NCI-H146 treated with DMSO at 0.1 percent for 48 hours (cell line): ENCODE results near the gene LIG1.
A peak's percentile ranks its signal among the peaks of the same experiment; 100 is the strongest.
"Not testable (repeated sequence)": the region's sequence is repeated elsewhere in the genome, so short reads cannot be mapped to it uniquely, and the experiment has no call there.

ENCODE experiments used
- DNase-seq: peaks from one replicate; lab custom pipeline; 2025; ENCODE audit not compliant: unreplicated experiment; lab: John Stamatoyannopoulos, UW

Gene LIG1

DNA sequence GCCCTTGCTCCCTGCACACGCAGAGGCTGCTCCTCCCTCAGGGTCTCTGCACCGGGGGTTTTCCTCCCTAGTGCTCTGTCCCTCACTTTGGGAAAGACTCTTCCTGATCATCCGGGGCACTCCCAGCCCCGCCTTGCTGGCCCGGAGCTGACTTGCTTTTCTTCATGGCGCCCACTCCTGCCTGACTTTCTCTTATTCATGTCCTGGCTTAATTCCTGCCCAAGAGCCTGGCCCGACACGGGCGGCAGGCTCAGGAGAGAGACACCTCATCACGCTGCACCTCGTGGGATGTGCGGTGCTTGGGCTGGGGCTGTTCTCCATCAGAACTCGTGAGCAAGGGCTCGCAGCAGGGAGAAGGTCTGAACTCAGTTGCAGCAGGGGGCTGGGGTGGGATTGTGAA is 47.7 kb downstream of the LIG1 start:
- DNase-seq: no peak

DNA sequence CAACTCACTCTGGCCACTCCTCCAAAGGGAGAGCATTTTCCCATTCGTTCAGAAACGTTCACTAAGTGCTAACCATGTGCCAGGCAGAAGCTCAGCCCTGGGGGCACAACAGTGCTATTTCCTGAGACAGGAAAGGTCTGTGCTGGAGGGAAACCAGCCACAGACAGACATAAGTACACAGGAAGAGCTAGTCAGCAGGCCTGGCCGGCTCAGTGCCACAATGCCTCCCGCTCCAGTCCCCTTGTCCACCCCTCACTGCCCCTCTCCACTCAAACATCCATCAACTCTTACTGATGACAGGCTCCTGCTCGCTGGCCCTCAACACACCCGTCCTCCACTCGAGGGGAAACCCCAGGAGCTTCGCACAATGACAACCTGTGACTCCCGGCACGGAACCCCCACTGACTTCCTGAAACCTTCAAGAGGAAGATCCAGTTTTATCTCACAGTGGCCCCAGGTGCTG is 48.2 kb downstream of the LIG1 start:
- no peak for DNase-seq

DNA sequence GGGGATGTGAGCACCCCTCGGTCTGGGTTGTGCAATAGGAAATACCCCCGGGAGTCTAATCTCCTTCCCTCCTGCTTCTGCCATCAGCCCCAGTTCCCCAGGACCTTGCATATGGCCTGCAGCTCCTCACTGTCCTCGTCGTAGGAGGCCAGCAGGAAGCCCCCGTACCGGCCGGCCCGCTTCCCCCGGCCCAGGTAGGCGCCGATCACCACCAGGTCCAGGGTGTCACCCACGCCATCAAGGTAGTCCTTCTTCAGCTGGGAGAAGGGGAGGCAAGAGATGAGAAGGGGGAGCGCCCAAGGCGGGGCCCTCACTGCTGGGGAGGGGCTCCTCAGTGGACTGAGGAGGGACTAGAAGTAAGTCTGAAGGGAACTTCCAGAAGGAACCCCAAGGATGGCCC is 49.1 kb downstream of the LIG1 start:
- no peak for DNase-seq

DNA sequence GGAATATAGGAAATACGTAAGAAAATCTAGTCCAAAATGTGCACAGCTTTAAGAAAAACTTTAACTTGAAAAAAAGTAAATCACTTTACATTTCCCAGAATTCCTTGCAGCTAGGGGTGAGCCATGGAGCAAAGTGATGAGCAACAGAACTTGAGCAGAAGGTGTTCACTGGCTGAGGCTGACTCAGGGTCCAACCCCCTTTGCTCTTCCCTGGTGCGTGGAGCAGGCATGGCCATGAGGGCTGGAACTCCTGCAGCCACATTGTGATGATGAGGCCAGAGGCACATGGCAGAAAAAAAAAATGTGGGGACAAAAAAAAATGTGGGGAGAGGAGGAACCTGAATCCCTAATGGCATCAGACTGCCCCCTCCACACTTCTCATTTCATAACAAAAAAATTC is 49.6 kb downstream of the LIG1 start:
- DNase-seq: no peak

DNA sequence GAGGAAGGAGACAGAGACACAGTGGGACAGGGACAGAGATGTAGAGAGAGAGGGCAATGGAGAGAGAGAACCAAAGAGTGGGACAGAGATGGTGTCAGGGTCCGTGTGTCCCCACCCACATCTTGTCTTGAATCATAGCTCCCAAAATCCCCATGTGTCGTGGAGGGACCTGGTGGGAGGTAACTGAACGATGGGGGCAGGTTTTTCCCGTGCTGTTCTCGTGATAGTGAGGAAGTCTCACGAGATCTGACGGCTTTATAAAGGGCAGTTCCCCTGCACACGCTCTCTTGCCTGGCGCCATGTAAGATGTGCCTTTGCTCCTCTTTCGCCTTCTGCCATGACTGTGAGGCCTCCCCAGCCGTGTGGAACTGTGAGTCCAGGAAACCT is 52.0 kb downstream of the LIG1 start:
- no peak for DNase-seq

DNA sequence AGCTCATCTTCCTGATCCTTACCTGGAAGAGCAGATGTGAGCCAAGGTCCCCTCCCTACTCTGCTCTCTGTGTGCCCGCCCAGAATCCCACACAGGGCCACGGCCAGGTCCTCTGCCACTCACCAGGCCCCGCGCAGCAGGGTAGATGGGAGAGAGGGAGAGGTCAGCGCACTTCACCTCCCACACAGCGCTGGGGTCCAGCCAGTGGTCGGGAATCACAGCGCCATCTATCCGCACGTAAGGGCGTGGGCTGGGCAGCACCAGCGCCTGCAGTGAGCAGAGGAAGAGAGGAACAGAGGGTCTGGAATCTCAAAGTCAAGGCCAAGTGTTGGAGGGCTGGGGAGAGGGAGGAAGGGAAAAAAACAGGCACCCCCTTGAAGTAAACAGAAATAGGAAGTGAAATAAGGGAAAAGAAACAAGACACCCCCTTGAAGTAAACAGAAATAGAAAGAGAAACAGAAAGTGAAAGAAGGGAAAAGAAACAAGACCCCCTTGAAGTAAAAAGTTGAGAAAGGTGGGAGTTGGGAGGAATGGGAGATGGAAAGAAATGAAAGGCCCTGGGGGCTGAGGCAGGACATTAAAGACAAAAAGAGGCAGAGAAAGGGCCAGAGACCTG is 52.5 kb downstream of the LIG1 start:
- no peak for DNase-seq

DNA sequence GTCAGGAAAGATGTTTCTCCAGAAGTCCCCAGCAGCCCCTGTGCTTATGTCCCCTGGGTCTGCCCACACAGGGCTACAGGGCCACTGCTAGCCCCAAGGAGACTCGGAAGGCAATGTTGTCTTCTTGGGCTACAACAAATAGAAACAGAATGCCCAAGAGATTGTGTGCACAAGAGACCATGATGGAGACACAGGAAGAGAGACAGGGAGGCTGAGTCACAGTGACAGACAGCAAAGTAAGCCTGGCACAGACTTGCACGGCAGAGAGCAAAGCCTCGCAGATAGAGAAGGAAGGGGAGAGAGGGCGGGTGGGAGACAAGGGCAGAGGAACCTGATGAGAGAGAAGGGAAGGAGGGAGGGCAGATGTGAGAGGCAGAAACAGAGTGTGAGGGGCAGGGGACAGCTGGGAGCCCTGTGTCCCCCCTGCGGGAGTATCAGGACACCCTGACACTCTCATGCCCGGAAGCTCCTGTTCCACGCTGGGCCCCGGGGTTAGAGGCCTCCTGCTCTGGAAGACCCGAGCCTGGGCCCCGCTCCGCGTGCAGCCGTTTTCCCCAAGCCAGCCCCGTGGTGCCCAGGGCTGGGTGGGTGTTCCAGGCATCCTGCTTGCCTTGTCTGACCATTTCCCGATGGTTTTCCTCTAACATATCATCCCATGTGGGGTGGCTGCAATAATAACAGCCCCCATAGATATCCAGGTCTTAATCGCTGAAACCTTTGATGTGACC is 56.8 kb downstream of the LIG1 start:
- DNase-seq: no peak

DNA sequence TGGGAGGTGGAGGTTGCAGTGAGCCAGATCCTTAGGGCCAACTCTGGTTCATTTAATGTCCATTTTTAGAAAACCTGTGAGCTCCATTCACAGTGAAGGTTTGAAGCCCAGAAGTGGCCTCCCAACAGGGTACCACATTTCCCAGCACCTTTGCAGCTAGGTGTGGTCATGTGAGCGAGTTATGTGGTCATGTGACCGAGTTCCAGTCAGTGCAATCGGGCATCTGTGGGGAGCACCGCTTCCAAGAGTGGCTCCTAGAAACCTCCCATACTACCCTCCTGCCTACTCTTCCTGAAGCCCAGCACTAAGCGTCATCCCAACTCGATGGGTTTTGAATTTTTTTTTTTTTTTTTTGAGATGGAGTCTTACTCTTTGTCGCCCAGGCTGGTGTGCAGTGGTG is 58.9 kb downstream of the LIG1 start:
- peak; percentile 77 for DNase-seq

DNA sequence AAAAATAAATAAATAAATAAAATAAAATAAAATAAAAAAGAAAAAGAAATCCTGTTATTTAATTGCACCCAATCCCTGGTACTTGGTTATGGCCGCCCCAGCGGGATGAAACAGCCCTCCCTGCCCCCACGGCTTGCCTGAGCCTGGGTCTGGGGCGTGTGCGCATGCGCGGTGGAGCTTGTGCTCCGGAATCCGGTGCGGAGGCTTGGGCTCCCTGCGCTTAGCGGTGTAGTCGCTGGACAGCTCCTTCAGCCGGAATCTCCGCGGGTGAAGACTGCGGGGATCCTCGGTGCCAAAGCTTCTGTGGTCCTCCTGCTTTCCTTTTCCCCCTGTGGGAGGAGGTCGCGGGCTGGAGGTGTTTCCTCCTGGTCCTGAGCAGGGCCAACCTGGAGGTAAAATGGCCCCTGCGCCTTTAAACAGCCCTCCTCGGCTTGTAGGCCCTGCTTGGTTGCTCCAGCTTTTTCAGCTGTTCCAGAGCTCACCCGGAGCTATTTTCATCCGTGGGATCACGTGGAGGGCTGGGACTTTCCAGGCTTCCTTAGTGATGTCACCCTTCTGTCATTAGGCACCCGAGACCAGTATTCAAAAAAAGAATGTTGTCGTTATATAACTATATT is 59.7 kb downstream of the LIG1 start, which contains the start of gene PLA2G4C:
TSS of gene PLA2G4C (minus strand) at position 468 of the 617 bp plus-strand sequence. CDS start 4,288 bp downstream, outside the sequence.
- DNase-seq: peak; percentile 90

DNA sequence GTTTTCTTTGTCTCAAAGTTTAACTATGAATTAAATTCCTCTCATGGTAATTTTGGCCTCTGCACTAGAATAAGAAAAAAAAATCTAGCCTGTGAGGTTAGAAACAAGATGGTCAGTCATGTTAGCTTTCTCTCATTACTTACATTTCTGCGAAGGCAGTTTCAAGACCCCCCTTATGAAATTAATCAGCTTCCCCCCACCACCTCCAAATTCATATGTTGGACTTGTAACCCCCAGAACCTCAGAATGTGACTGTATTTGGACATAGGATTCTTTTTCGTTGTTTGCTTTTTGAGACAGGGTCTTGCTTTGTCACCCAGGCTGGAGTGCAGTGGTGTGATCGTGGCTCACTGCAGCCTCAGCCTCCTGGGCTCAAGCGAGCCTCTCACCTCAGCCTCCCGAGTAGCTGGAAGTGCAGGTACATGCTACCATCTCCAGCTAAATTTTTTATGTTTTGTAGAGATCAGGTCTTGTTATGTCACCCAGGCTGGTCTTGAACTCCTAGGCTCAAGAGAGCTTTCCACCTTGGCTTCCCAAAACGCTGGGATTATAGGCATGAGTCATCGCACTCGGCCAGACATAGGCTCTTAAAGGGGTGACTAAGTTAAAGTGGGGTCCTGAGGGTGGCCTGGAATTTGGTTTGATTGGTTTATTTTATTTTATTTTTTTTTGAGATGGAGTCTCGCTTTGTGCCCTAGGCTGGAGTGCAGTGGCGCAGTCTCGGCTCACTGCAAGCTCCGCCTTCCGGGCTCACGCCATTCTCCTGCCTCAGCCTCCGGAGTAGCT is 61.0 kb downstream of the LIG1 start:
- no peak for DNase-seq

DNA sequence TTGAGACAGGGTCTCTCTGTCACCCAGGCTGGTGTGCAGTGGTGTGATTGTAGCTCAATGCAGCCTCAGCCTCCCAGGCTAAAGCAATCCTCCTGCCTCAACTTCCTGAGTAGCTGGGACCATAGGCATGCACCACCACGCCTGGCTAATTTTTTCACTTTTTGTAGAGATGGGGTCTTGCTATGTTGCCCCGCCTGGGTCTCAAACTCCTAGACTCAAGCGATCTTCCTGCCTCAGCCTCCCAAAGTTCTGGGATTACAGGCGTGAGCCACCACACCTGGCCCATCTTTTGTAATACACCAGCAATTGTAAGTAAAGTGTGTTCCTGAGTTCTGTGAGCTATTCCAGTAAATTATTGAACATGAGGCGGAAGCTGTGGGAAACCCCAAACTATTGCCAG is 66.2 kb downstream of the LIG1 start:
- no peak for DNase-seq

DNA sequence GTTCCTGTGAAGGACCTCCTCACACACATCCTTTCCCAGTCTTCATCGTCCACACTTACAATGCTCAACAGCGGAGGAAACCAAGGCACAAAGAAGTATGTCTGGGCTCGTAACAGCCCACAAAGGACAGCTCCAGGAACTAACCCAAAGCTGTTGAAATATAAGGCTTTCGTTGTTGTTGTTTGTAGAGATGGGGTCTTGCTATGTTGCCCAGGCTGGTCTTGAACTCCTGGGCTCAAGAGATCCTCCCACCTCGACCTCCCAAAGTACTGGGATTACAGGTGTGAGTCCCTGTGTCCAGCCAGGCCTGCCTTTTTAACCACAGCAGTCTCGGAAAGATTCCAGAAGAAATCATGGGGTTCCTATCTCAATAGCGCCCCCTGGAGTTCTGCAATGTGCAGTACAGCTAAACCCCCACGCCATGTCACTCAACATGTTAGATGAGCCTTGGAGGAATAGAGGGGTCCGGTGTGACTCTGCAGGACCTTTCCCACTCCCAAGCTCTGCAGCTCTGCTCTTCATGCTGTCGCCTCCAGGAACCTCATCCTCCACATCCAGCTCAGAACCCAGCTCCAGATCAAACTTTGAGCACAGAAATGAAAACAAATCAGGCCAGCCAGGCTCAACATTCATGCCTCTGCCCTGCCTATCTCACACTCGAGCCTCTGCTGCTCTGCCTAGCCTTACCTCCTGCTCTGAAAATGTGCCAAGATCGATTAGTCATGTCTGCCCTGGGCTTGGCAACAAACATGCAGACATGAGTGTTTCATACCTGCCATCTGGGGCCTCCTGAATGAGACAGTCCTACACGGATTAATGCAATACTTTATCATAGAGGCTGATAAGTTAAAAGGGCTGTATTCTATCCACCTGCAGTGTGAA is 67.0 kb downstream of the LIG1 start:
- DNase-seq: peak; percentile 22

DNA sequence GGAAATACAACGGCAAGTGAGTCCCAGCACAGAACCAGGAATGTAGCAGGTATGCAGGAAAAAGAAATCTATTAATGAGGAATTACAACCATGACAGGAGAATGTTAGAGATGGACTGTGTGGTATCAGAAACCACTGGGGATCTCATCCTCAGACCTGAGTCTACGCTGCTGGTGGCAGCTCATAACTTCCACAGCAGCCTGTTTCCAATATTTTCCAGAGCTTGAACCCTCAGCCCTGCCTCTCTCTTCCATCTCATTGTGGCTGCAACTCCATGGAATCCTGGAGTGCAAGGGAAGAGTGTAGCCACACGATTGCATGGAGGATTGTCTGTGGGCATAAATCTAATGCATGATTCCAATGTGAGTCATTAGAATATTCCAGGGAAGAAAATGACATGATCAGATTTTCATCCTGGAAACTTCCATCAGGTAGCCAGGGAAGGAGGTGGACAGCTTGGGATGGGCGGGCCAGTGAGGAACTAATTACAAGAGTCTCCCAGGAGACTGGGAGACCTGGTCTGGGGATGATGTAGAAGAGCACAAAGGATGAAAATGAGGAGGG is 74.5 kb downstream of the LIG1 start:
- DNase-seq: no peak

DNA sequence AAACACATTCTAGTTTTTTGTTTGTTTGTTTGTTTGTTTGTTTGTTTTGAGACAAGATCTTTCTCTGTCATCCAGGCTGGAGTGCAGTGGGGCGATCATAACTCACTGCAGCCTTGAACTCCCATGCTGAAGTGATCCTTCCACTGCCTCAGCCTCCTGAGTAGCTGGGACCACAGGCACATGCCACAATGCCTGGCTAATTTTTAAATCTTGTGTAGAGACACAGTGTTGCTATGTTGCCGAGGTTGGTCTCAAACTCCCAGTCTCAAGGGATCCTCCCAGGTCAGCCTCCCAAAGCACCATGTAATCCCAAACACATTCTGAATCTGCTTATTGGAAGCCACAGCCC is 75.3 kb downstream of the LIG1 start:
- DNase-seq: no peak

DNA sequence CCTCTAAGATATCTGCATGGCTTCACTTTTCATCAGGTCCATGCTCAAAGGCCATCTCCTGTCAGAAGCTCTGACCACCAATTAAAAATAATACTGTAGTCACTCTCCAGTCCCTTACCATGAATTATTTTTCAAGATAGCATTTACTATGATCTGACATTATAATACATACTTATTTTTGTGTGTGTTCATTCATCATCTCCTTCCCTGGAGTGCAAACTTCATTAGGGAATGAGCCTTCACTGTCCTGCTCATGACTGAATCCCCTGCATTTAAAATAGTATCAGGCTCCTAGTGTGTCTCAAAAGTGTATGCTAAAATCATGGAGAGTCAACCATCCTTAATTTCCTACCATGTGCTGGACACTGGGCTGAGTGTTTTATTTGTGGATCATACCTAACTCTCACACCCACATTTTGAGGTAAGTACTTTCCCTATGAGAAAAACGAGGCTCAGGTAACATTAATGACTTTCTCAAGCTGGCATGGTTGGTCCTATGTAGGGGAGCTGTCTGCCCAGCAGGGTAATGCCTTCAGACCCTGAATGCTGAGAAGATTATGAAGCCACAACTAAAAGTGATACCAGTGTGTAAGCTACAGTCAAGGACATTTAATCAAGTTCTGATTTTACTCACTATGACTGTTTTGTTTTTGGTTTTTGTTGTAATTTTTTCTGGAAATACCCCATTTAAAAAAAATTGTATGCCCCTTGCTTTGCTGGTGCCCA is 75.9 kb downstream of the LIG1 start:
- DNase-seq: no peak

DNA sequence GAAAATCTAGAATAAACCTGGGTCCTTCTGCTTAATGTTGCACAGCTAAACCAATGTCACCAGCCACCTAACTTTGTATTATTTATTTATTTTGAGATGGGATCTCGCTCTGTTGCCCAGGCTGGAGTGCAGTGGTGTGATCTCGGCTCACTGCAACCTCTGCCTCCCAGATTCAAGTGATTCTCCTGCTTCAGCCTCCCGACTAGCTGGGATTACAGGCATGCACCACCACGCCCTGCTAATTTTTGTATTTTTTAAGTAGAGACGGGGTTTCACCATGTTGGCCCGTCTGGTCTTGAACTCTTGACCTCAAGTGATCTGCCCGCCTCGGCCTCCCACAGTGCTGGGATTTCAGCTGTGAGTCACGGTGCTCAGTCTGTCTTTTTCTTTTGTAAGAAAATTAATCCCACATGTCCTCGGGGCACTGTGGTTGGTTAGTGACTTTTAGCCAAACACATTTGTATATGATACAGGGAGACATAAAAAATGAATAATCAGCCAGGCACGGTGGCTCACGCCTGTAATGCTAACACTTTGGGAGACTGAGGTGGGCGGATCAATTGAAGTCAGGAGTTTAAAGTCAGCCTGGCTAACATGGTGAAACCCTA is 78.9 kb downstream of the LIG1 start:
- DNase-seq: not testable (repeated sequence)

DNA sequence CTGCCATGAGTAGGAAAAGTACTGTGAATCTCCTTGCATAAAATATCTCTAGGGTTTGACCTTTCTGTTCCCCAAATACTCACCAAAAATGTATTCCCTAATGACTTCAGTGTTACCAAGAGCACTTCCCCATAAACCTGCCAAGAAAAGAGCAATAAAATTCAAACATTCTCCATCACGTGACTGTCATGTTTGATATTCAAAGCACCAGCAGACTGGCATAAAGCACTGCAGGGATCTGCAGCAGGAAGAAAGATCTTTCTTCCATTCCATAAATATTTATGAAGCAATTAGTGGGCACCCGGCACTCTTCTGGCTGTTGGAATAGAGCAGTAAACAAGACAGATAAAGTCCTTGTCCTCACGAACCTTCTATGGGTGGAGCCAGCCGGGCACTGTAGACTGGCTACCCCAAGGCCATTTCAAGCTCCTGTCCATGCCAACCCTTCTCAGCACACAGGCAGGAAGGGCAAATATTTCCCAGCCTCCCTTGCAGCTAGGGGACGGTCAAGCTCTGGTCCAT is 79.8 kb downstream of the LIG1 start:
- DNase-seq: no peak

DNA sequence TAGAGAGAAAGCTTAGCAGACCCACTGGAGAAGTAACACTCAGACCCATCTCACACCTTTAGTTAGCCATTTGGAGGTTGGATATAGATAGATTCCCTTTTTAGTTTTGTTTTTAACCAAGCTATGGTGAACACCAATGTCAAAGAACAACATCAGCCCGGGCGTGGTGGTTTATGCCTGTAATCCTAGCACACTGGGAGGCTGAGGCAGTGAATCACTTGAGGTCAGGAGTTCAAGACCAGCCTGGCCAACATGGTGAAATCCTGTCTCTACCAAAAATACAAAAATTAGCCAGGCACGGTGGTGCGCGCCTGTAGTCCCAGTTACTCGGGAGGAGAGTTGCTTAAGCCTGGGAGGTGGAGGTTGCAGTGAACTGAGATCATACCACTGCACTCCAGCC is 81.2 kb downstream of the LIG1 start:
- not testable (repeated sequence) for DNase-seq
